Mucosa of descending colon (tissue), 3 donors: ENCODE measurements around the gene SIK2. TPM values are rescaled to one million over a fixed set of nuclear protein-coding genes. Genes with fewer than 3 reads are reported as not detected.

Experiments used
- ATAC-seq: fragments of 200-7000 bp; cut with Tn5 transposase; one replicate; pipeline ENCODE4 v1.9.1; 2020; ENCODE audit warnings: mild to moderate bottlenecking, moderate library complexity
- DNase-seq, 3 donors: peaks; one replicate each; pipeline ENCODE4 v3.0.0-alpha.2; 2020
- H3K36me3 ChIP-seq: fragments of 200-600 bp; one replicate; pipeline ENCODE4 v1.8.0; 2021; ENCODE audit warnings: low read depth, mild to moderate bottlenecking
- H3K4me1 ChIP-seq: fragments of 200-600 bp; one replicate; pipeline ENCODE4 v1.8.0; 2021; ENCODE audit warnings: low read depth, mild to moderate bottlenecking
- H3K4me3 ChIP-seq: fragments of 200-600 bp; one replicate; pipeline ENCODE4 v1.8.0; 2021; ENCODE audit warnings: mild to moderate bottlenecking
- H3K9me3 ChIP-seq: fragments of 200-600 bp; one replicate; pipeline ENCODE4 v1.8.0; 2021; ENCODE audit warnings: mild to moderate bottlenecking
- CTCF ChIP-seq: fragments of 200-600 bp; IDR thresholded peaks from one replicate; pipeline ENCODE4 v1.8.0; 2022; ENCODE audit warnings: antibody characterized with exemption, mild to moderate bottlenecking
- intact Hi-C, 2 donors: fragments of 100-400 bp; cut with DNase I in 1 of 2; cut with micrococcal nuclease in 1 of 2; formaldehyde crosslinking; loops; one replicate each; pipeline versions ENCODE4 v1.11.0 to v1.11.1; 2022; cut with DNase I, micrococcal nuclease
- total RNA-seq, 3 donors: library from RNA; stranded (reverse); fragmentation: NEBNext Ultra II Directional in 2 of 3; extraction: Animal tissue kit (Norgen Biotek cat#: 25700) in 2 of 3; gene quantifications; one replicate each; pipeline versions ENCODE4 v1.2.1 to v1.2.4, GENCODE V29; 2021 to 2023
- donor health status: DM: no; HTN: no; CAD: no; lungs with moderate emphysema.
- donor health status: DM: no; HTN: no; CAD: no.
- donor health status: DM: no; HTN: yes; CAD: no.

The SIK2 gene
- total RNA-seq, 3 donors from 2014 or later, result 22.0 to 23.0 (median 22.7) TPM

GRCh38 chr11:111762981-111763643 lies 160.9 kb downstream of the SIK2 start:
- Histone ChIP-seq H3K9me3 (no peaks in the 10 kb centered on the region), H3K4me3 (no peak overlapping the region), H3K4me1 (peaks cover 8% of the 10 kb centered on the region), H3K36me3 (peaks cover 8% of the 10 kb centered on the region)
- DNase-seq, result no peak
- TF ChIP-seq CTCF, result no peak
- intact Hi-C loops, result no loop called here
- ATAC-seq, result no peak

- H3K4me1 ChIP-seq, result peaks cover 8% of the 10 kb centered on the region
- intact Hi-C loops, result no loop called here
- no peaks in the 10 kb centered on the region for H3K36me3 ChIP-seq
- no peak for TF ChIP-seq CTCF
- no peak for DNase-seq
- no peaks in the 10 kb centered on the region for H3K9me3 ChIP-seq
- H3K4me3 ChIP-seq, result no peak overlapping the region
- ATAC-seq, result no peak
These were observed 162.4 kb downstream of the SIK2 start for GRCh38 chr11:111764621-111765020.

GRCh38 chr11:111765320-111765983 lies 163.2 kb downstream of the SIK2 start:
- peak; percentile 49 for ATAC-seq
- H3K4me1 ChIP-seq, result peaks cover 8% of the 10 kb centered on the region
- DNase-seq, result peak in 1 of 3 donors; percentile 44

GRCh38 chr11:111765984-111766833 lies 164.0 kb downstream of the SIK2 start, which contains the start of gene PPP2R1B:
TSS of gene PPP2R1B (minus strand) at chr11:111766389. CDS start at chr11:111766361, 28 bp downstream.
- ATAC-seq (peak; percentile 98), DNase-seq (peak; percentile 84 to 86 (median 85))
- H3K4me1 ChIP-seq, result peaks cover 8% of the 10 kb centered on the region
- no peaks in the 10 kb centered on the region for H3K9me3 ChIP-seq
- intact Hi-C loops, result no loop called here
- peak within 1 kb of the TSS; percentile 73 for H3K4me3 ChIP-seq
- no peak for TF ChIP-seq CTCF
- no peaks in the 10 kb centered on the region for H3K36me3 ChIP-seq

More at GRCh38 chr11:111765320-111765983, 163.2 kb downstream of the SIK2 start:
- no peaks in the 10 kb centered on the region for H3K9me3 ChIP-seq
- no peaks in the 10 kb centered on the region for H3K36me3 ChIP-seq
- peak overlapping the region; percentile 73 for H3K4me3 ChIP-seq
- intact Hi-C loops, result no loop called here
- TF ChIP-seq CTCF, result no peak

- H3K36me3 ChIP-seq, result no peaks in the 10 kb centered on the region
- H3K4me1 ChIP-seq, result peaks cover 8% of the 10 kb centered on the region
- no peaks in the 10 kb centered on the region for H3K9me3 ChIP-seq
- no peak for TF ChIP-seq CTCF
- H3K4me3 ChIP-seq, result no peak overlapping the region
- no peak for DNase-seq
- no peak for ATAC-seq
- intact Hi-C loops, result no loop called here
These were observed 164.5 kb downstream of the SIK2 start for GRCh38 chr11:111766834-111767142.
